ENCODE results near the gene SYNM. TPM values are rescaled to one million over a fixed set of nuclear protein-coding genes. Genes with fewer than 3 reads are reported as not detected.

SYNM gene
- polyA plus RNA-seq, 1 donor from 2014 or later: 5.7 TPM

DNA sequence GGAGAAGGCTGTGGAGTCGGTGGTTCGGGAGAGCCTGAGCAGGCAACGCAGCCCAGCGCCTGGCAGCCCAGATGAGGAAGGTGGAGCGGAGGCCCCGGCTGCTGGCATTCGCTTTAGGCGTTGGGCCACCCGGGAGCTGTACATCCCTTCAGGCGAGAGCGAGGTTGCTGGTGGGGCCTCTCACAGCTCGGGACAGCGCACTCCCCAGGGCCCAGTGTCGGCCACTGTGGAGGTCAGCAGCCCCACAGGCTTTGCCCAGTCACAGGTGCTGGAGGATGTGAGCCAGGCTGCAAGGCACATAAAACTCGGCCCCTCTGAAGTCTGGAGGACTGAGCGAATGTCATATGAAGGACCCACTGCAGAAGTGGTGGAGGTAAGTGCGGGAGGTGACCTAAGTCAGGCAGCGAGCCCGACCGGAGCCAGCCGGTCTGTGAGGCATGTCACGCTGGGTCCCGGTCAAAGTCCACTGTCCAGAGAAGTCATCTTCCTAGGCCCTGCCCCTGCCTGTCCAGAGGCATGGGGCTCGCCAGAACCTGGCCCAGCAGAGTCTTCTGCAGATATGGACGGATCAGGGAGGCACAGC is 26.7 kb downstream of the SYNM start:
- H3K9me3 ChIP-seq (ENCODE audit: low read length): no peaks in the 10 kb centered on the region
- no peaks in the 10 kb centered on the region for H3F3A ChIP-seq (ENCODE audit: insufficient read depth, low read length, poor library complexity, severe bottlenecking)
- no peak overlapping the region for H3K4me2 ChIP-seq (ENCODE audit: low read length)
- H3K79me2 ChIP-seq (replicated peaks; ENCODE audit: insufficient read depth, low read length): no peaks in the 10 kb centered on the region
- no peaks in the 10 kb centered on the region for H3K27me3 ChIP-seq (ENCODE audit: insufficient read depth, low read depth, low read length)
- TF ChIP-seq, protein P1, sequence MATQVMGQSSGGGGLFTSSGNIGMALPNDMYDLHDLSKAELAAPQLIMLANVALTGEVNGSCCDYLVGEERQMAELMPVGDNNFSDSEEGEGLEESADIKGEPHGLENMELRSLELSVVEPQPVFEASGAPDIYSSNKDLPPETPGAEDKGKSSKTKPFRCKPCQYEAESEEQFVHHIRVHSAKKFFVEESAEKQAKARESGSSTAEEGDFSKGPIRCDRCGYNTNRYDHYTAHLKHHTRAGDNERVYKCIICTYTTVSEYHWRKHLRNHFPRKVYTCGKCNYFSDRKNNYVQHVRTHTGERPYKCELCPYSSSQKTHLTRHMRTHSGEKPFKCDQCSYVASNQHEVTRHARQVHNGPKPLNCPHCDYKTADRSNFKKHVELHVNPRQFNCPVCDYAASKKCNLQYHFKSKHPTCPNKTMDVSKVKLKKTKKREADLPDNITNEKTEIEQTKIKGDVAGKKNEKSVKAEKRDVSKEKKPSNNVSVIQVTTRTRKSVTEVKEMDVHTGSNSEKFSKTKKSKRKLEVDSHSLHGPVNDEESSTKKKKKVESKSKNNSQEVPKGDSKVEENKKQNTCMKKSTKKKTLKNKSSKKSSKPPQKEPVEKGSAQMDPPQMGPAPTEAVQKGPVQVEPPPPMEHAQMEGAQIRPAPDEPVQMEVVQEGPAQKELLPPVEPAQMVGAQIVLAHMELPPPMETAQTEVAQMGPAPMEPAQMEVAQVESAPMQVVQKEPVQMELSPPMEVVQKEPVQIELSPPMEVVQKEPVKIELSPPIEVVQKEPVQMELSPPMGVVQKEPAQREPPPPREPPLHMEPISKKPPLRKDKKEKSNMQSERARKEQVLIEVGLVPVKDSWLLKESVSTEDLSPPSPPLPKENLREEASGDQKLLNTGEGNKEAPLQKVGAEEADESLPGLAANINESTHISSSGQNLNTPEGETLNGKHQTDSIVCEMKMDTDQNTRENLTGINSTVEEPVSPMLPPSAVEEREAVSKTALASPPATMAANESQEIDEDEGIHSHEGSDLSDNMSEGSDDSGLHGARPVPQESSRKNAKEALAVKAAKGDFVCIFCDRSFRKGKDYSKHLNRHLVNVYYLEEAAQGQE (IDR thresholded peaks at IDR 0.05; ENCODE audit: borderline replicate concordance): no peak
- TF ChIP-seq POLR2AphosphoS5 (IDR thresholded peaks at IDR 0.05) (no peak), MXI1 (conservative IDR thresholded peaks at IDR 0.05; ENCODE audit: poor library complexity, severe bottlenecking) (no peak), TAF1 (IDR thresholded peaks at IDR 0.05; ENCODE audit: low read depth) (no peak), EP300 (conservative IDR thresholded peaks at IDR 0.05; ENCODE audit: poor library complexity, severe bottlenecking) (no peak), RAD21 (conservative IDR thresholded peaks at IDR 0.05) (no peak), SMC3 (conservative IDR thresholded peaks at IDR 0.05; ENCODE audit: poor library complexity) (no peak)
- TF ChIP-seq, protein P2, sequence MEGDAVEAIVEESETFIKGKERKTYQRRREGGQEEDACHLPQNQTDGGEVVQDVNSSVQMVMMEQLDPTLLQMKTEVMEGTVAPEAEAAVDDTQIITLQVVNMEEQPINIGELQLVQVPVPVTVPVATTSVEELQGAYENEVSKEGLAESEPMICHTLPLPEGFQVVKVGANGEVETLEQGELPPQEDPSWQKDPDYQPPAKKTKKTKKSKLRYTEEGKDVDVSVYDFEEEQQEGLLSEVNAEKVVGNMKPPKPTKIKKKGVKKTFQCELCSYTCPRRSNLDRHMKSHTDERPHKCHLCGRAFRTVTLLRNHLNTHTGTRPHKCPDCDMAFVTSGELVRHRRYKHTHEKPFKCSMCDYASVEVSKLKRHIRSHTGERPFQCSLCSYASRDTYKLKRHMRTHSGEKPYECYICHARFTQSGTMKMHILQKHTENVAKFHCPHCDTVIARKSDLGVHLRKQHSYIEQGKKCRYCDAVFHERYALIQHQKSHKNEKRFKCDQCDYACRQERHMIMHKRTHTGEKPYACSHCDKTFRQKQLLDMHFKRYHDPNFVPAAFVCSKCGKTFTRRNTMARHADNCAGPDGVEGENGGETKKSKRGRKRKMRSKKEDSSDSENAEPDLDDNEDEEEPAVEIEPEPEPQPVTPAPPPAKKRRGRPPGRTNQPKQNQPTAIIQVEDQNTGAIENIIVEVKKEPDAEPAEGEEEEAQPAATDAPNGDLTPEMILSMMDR (IDR thresholded peaks at IDR 0.05; ENCODE audit: poor library complexity, severe bottlenecking): no peak
- H3K4me3 ChIP-seq (ENCODE audit: low read length): no peak overlapping the region
- H3K36me3 ChIP-seq (ENCODE audit: insufficient read depth, low read length): no peaks in the 10 kb centered on the region
- H3K9me2 ChIP-seq (ENCODE audit: insufficient read depth, low read length): no peaks in the 10 kb centered on the region
- H3K9ac ChIP-seq (ENCODE audit: low read length): no peak overlapping the region
- no peak overlapping the region for H3K27ac ChIP-seq (ENCODE audit: low read length)
- no peaks in the 10 kb centered on the region for H4K20me1 ChIP-seq (ENCODE audit: insufficient read depth)
- no peak overlapping the region for H2AFZ ChIP-seq (ENCODE audit: low read depth, low read length)

DNA sequence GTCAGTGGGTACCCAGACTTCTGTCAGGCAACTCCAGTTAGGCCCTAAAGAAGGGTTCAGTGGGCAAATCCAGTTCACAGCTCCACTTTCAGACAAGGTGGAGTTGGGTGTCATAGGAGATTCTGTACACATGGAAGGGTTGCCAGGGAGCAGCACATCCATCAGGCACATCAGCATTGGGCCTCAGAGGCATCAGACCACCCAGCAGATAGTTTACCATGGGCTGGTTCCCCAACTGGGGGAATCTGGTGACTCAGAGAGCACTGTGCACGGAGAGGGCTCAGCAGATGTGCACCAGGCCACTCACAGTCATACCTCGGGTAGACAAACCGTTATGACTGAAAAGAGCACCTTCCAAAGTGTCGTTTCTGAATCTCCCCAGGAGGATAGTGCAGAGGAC is 27.2 kb downstream of the SYNM start:
- no peak overlapping the region for H3K4me3 ChIP-seq (ENCODE audit: low read length)
- no peak overlapping the region for H2AFZ ChIP-seq (ENCODE audit: low read depth, low read length)
- no peaks in the 10 kb centered on the region for H3K27me3 ChIP-seq (ENCODE audit: insufficient read depth, low read depth, low read length)
- no peak for TF ChIP-seq EZH2 (IDR thresholded peaks at IDR 0.05; ENCODE audit: borderline replicate concordance, insufficient read depth, low read length, poor library complexity, severe bottlenecking)
- H3K79me2 ChIP-seq (replicated peaks; ENCODE audit: insufficient read depth, low read length): no peaks in the 10 kb centered on the region
- H3K36me3 ChIP-seq (ENCODE audit: insufficient read depth, low read length): no peaks in the 10 kb centered on the region
- H3F3A ChIP-seq (ENCODE audit: insufficient read depth, low read length, poor library complexity, severe bottlenecking): no peaks in the 10 kb centered on the region
- H3K9me3 ChIP-seq (ENCODE audit: low read length): no peaks in the 10 kb centered on the region
- no peaks in the 10 kb centered on the region for H4K20me1 ChIP-seq (ENCODE audit: insufficient read depth)
- no peaks in the 10 kb centered on the region for H3K9me2 ChIP-seq (ENCODE audit: insufficient read depth, low read length)
- H3K9ac ChIP-seq (ENCODE audit: low read length): no peak overlapping the region
- no peak overlapping the region for H3K4me2 ChIP-seq (ENCODE audit: low read length)
- no peak overlapping the region for H3K27ac ChIP-seq (ENCODE audit: low read length)
